Stimulated activated CD8-positive, alpha-beta memory T cell treated with anti-CD3 and anti-CD28 coated beads, Interleukin-15, amount 100 ng/mL, for 1 hour (primary cell): ENCODE data around the gene AKAP8.
"Not testable (repeated sequence)": the region's sequence is repeated elsewhere in the genome, so short reads cannot be mapped to it uniquely, and the experiment has no call there.

Experiments
- DNase-seq: peaks from one replicate; pipeline ENCODE4 v3.0.0-alpha.2; 2020; ENCODE audit warnings: low read depth

Gene AKAP8

DNA sequence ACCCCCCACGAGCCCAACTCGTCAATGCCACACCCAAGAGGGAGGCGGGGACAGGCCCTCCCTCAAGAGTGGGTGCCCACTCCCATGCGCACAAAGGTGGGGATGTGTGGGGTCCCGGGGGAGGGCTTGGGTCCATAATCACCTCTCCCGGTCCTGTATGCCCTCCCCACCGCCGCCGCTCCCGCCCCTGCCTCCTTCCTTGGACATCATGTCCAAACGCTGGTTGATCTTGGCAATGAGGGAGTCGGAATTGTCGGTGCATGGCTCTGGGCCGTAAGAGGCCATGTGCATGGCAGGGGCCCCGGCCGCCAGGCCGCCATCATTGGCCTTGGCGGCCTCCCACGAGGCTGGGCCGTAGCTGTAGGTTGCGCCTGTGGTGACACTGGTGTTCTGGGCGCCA is 5.9 kb downstream of the AKAP8 start:
- no peak for DNase-seq

DNA sequence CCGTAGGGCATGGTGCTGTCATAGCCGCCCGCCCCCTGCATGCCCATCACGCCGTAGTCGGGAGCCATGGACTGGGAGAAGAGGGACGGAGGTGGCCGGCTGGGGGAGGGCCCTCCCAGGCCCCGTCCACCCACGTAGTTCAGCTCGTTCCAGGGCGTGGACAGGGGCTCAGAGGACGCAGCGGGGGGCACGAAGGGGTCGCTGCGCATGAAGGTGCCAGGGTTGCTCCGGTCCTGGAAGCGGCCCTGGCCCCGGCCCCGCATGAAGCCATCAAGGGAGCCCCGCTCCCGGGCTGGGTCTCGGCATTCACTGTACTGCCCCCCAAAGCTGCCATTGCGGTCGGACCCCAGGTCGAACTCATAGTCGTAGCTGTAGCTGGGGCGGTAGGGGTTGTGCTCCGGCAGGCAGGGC is 6.7 kb downstream of the AKAP8 start:
- DNase-seq = no peak

DNA sequence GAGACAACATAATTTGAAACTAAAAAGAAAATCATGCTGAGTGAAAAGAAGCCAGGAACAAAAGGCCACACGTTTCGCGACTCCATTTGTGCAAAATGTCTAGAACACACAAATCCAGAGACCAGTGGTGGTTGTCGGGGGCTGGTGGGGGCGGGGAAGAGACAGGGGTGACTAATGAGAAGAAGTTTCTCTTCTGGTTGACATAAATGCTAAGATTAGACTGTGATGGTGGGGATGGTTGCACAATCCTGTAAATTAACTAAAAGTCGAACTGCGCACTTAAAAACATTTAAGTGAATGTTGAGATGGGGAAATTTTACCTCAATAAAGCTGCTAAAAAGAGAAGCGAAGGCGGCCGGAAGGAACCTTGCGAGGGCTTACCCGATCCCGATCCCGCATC is 7.1 kb downstream of the AKAP8 start:
- DNase-seq = no peak

GRCh38 chr19:15371786-15372380 is 7.7 kb downstream of the AKAP8 start:
- no peak for DNase-seq

- DNase-seq = no peak
Measured at GRCh38 chr19:15371119-15371518, 8.5 kb downstream of the AKAP8 start.

DNA sequence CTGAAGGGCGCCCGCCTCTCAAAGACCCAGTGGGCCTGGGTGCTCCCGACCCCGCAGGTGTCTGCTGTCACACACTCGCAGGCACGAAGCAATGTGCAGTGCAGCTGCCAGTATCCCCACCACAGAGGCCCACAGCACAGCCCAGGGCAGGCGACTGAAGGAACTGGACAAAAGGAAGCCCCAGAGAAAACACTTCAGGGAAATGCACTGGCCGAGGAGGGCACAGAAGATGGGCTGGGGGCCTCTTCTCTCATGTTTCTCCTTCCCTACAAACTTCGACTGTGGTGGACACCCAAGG is 10.0 kb downstream of the AKAP8 start:
- DNase-seq = no peak

DNA sequence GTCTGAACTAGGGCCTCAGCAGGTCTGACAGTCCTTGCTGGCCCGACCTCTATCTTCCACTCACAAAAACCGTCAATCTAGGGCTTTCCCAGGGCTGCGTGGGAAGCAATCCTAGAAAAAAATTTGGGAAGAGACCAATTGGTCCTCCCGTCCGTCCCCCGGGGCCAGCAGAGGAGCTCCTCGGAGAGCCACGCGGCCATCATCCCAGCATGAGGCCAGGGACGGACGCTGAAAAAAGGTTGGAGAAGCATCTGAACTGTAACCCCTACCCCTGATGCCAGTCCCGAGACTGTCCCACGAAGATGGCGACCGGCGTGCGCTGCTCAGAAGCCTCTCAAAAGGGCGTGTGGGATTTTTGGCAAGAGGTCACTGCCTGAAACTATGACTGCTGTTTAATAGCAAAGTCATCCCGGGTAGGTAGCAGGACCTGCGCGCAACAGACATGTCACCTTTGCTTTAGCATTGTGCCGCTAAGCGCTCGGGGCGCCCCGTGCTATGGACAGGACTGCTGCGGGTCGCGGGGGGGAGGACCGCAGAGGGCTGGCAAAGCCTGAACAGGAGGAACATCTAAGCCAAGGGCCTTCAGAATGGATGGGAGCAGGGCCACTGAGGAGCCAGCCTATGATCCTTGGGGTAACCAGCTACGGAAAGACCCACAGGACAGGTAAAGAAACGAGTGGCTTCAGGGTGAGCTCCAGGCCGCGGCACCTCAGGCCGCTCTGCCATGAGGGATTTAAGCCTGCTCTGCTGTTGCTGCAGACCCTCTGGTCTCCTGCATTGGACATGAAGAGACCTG is 10.6 kb downstream of the AKAP8 start:
- DNase-seq = no peak

DNA sequence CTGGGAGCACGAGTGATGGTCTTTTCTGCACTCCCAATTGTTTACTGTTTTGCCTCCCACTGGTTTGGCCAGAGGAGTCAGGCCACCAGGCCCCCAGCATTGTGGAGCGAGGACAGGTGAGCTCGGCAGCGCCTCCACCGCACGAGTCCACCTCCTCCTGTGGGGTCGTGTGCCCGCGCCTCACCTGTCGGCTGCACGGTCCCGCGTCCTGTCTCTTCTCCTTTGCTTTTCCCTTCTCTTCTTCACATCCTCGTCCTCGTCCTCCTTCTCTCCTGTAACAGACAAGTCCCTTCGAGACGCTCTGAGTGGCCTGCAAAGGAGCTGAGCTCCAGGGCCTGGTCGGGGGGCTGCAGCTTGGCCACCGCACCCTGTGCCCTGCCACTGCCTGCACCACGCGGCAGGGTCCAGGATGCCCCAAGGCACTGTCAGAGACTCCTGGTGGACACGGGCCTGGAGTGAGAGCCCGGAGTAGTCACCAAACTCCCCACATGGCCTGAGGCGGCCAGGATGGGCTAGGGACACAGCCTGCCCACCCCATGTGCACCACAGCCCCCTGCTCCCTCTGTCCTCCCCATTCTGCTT is 11.4 kb downstream of the AKAP8 start:
- no peak for DNase-seq

- no peak for DNase-seq
Measured at GRCh38 chr19:15367439-15367838, 12.1 kb downstream of the AKAP8 start.

DNA sequence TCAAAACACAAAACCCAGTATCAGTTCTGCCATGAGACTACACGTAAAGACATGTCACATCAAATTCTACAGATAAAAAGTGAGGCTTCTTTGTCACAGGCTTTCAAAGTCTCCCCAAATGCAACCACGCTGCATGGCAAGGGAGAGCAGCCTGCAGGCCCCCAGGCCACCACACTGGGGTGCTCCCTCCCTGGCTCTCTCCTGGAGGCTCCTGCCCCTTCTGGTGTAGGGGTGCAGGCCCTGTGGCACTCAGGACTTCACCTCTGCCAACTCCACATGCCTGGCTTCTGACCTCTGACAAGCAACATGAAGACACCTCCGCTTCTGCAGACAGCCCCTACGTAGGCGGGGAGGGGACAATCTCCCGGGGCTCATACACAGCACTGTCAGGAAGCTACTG is 14.3 kb downstream of the AKAP8 start:
- no peak for DNase-seq

DNA sequence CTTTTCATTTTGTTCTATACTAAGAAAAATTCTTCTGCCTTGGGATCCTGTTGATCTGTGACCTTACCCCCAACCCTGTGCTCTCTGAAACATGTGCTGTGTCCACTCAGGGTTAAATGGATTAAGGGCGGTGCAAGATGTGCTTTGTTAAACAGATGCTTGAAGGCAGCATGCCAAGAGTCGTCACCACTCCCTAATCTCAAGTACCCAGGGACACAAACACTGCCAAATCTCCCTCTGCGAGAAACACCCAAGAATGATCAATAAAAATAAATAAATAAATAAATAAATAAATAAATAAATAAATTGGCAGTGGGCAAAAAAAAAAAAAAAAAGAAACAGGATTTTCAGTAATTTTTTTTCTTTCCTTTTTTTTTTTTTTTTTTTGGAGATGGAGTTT is 15.8 kb downstream of the AKAP8 start:
- DNase-seq = not testable (repeated sequence)

DNA sequence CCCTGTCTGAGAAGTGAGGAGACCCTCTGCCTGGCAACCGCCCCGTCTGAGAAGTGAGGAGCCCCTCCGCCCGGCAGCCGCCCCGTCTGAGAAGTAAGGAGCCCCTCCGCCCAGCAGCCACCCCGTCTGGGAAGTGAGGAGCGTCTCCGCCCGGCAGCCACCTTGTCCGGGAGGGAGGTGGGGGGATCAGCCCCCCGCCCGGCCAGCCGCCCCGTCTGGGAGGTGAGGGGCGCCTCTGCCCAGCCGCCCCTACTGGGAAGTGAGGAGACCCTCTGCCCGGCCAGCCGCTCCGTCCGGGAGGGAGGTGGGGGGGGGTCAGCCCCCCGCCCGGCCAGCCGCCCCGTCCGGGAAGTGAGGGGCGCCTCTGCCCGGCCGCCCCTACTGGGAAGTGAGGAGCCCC is 16.5 kb downstream of the AKAP8 start:
- DNase-seq = not testable (repeated sequence)

DNA sequence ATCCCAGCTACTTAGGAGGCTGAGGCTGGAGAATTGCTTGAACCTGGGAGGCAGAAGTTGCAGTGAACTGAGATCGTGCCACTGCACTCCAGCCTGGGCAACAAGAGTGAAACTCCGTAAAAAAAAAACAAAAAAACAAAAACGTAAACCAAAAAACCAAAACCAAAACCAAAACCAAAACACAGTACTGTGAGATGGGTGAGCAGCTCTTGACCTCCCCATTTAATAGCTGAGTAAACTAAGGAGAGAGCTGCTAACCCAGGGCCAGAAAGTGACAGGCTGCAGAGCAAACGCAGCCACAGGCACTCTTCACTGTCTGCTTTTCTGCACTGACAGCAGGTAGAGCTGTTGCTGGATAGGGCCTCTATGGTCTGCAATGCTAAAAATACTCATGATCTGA is 19.6 kb downstream of the AKAP8 start:
- not testable (repeated sequence) for DNase-seq

DNA sequence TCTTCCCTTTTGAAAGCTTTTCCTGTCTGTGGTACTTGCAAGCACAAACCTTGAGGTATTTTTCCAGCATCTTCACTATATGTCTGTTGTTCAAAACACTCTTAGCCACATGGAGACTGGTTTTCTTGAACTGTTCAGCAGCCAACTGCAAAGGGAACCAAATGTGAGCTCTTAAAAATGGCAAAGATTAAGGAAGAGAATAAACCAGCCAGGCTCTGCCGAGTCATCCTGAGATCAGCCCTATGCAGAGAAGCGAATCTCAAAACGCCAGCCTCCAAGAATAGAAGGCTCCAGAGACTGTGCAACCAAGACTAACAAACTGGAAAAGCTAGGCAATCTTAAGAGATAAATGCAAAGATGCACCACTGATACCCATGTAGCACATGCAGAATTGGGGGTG is 20.7 kb downstream of the AKAP8 start:
- DNase-seq = no peak

- DNase-seq = no peak
Measured at GRCh38 chr19:15357906-15358305, 21.7 kb downstream of the AKAP8 start.

- DNase-seq = no peak
Measured at GRCh38 chr19:15354566-15355296, 24.9 kb downstream of the AKAP8 start.

- no peak for DNase-seq
Measured at GRCh38 chr19:15353908-15354307, 25.7 kb downstream of the AKAP8 start.

DNA sequence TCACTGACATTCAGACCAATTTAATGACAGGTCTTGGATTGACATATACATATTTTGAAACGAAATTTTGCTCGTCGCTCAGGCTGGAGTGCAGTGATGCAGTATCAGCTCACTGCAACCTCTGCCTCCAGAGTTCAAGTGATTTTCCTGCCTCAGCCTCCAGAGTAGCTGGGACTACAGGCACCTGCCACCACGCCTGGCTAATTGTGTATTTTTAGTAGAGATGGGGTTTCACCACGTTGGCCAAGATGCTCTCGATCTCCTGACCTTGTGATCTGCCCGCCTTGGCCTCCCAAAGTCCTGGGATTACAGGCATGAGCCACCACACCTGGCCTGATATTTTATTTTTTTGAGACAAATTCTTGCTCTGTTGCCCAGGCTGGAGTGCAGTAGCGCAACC is 27.1 kb downstream of the AKAP8 start:
- DNase-seq = not testable (repeated sequence)

DNA sequence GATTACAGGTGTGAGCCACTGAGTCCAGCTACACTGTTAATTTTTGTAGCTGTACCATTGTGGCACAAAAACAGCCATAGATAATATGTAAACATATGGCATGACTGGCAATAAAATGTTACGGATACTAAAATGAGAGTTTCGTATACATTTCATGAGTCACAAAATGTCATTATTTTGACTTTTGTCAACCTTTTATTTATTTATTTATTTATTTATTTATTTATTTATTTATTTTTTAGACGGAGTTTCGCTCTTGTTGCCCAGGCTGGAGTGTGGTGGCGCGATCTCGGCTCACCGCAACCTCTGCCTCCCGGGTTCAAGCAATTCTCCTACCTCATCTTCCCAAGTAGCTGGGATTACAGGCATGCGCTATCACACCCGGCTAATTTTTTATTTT is 38.3 kb downstream of the AKAP8 start:
- not testable (repeated sequence) for DNase-seq

GRCh38 chr19:15340086-15340485 is 39.5 kb downstream of the AKAP8 start:
- no peak for DNase-seq

DNA sequence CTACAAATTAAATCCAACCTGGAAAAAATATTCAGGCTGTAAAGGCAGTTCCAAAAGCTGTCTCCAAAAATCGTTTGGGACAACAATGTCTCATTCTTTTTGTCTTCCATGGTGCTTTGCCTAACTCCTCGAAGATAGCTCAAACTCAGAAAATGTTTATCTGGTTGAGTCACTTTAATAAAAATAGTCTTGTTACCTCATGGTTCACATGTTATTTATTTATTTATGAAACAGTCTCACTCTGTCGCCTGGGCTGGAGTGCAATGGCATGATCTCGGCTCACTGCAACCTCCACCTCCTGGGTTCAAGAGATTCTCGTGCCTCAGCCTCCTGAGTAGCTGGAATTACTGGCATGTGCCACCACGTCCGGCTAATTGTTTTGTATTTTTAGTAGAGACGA is 42.4 kb downstream of the AKAP8 start:
- no peak for DNase-seq

- not testable (repeated sequence) for DNase-seq
Measured at GRCh38 chr19:15335992-15336391, 43.6 kb downstream of the AKAP8 start.
